HT-29 (cell line): ENCODE measurements around the gene CTF1. TPM values are rescaled to one million over a fixed set of nuclear protein-coding genes. Genes with fewer than 3 reads are reported as not detected.
"Not testable (repeated sequence)": the region's sequence is repeated elsewhere in the genome, so short reads cannot be mapped to it uniquely, and the experiment has no call there.

Source experiments
- DNase-seq: peaks from one replicate; pipeline ENCODE4 v3.0.0-alpha.2; 2015; ENCODE audit warnings: low spot score
- total RNA-seq: library from RNA; depleted of rRNA; stranded (reverse); fragments of >200 nt; shearing (Covaris generic); gene quantifications from 2 replicates; pipeline ENCODE4 v1.2.3, GENCODE V29; 2014; rRNA removed

The CTF1 gene, protein sequence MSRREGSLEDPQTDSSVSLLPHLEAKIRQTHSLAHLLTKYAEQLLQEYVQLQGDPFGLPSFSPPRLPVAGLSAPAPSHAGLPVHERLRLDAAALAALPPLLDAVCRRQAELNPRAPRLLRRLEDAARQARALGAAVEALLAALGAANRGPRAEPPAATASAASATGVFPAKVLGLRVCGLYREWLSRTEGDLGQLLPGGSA
- total RNA-seq: not detected in 2 replicates

DNA sequence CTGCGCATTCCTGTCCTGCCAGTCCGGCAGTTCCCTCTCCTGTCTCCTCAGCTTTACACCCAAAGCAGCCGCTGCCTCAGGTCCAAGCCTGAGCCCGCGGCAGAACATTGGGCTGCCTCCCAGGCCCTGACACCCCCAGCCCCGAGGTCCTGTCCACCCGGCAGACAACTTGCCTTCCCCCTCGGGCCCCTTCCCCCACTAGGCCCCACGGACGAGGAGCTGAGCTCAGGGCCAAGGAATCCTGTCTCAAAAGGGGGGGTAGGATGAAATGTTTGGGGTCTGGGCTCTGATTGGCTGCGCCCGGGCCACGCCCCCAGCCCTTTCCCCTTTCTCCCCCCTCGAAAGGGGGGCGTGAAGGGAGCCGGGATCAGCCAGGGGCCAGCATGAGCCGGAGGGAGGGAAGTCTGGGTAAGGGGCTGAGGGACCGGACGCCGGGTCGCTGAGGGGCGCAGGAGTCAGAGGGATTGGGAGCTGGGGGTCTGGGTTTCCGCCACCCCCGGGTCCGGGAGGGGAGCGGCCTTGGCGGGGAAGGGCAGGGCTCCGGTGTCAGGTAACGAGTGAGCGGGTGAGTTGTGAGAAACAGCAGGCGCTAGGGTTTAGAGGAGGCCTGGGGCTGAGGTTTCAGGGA, at the start of gene CTF1:
TSS of gene CTF1 (plus strand) at position 354 of the 628 bp plus-strand sequence. CDS start at position 384, 30 bp downstream.
- DNase-seq: no peak

DNA sequence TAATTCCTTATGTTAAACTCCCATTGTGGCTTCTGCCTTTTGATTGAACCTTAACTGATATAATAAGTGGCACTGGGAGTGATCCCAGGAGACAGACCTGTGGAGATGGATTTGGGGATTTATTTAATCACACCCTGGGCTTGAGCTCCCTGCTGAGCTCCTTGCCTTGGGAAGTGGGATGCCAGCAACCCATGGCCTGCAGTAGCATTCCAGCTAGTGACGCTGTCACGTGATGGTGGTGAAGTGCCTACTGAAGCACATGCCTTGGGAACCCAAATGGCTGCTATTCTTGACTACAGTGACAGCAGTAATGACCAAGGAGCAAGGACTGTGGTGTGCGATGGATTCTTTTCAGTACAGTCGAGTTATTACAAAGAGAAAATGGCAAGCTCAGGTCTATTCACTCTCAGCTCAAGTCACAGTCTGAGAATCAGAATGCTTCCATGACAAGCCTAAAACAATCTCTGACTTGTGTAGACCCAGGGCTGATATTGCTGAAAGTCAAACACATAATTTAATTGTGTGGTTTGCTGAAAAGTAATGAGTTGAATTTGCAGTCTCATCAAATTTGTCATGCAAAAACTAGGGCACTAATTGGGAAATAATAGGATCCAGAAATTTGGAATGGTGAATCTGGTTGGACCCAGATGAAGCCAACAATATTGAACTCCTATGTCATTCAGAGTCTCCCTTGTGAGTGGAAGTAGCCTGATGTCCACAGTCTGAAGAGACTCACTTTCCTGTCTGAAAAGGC, 49.6 kb upstream of the CTF1 start:
- no peak for DNase-seq

DNA sequence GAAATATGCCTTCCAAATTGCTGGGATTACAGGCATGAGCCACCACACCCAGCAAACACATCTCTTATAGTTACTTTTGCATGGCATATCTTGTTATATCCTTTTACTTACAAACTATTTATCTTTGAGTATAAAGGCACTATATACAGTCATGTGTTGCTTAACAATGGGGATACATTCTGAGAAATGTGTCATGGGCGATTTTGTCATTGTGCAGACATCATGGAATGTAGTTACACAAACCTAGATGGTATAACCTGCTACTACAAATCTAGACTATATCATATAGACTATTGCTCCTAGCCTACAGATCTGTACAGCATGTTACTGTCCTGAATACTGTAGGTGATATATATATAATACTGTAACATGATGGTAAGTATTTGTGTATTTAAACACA, 46.2 kb upstream of the CTF1 start:
- DNase-seq: no peak

- no peak for DNase-seq
These were observed 42.7 kb upstream of the CTF1 start for GRCh38 chr16:30853758-30854157.

GRCh38 chr16:30858111-30858495, 38.3 kb upstream of the CTF1 start:
- DNase-seq: no peak

GRCh38 chr16:30858829-30859423, 37.5 kb upstream of the CTF1 start:
- DNase-seq: peak; percentile 3

- DNase-seq: not testable (repeated sequence)
These were observed 35.7 kb upstream of the CTF1 start for GRCh38 chr16:30860729-30861128.

DNA sequence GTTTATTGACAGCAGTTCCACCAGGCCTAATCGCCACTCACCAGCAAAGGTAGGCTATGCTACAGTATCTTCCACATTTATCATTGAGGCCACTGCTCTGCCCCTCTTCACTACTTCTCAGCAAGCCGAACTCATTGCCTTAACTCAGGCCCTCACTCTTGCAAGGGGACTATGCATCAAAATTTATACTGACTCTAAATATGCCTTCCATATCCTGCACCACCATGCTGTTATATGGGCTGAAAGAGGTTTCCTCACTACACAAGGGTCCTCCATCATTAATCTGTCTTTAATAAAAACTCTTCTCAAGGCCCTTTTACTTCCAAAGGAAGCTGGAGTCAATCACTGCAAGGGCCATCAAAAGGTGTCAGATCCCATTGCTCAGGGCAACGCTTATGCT, 33.2 kb upstream of the CTF1 start:
- DNase-seq: not testable (repeated sequence)

- DNase-seq: no peak
These were observed 30.4 kb upstream of the CTF1 start for GRCh38 chr16:30866031-30866430.

DNA sequence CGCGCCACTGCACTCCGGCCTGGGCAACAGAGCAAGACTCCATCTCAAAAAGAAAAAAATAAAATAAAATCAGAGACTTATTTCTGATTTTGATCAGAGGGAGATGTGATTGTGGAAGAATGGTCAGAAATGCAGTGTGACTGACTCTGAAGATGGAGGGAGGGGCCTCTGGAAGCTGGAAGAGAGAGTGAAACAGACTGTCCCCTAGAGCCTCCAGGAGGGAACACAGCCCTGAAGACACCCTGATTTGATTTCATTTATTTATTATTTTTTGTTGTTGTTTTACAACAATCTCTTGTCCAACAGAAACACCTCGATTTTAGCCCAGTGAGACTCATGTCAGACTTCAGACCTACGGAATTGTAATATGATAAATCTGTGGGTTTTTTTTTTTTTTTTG, 28.7 kb upstream of the CTF1 start:
- peak; percentile 23 for DNase-seq

DNA sequence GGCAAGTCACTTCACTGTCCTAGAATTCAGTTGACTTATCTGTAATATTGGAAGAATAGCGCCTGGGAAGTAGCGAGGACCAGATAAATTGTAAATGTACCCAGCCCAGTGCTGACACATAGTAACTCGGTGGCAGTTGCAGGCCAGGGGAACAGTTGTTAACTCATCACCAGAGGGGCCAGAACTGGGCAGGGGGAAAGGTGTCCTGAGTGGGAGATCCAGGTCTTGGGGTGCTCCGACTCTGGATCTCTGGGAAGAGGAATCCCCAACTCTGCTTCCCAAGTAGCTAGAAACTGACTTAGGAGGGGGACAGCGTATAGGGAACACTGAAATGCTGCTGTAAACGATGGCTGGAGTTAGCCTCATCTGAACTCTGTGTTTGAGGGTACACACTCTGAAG, 25.5 kb upstream of the CTF1 start:
- DNase-seq: no peak

DNA sequence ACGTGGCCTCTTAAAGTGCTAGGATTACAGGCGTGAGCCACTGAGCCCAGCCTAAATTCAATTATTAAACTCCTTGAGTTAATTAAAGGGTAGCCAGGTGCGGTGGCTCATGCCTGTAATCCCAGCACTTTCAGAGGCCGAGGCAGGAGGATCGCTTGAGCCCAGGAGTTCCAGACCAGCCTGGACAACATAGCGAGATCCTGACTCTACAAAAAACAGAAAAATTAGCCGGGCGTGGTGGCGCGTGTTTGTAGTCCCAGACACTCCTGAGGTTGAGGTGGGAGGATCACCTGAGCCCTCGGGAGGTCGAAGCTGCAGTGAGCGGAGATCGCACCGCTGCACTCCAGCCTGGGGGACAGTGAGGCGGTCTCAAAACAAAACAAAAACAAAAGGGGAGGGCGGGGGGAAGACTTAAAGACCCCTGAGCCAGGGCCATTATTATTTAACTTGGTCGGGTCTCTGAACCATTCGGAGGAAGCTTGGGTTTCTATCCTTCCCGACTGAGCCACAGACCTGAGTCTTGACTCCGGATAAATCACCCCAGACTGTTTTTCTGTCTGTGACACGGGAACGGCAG, 22.1 kb upstream of the CTF1 start:
- no peak for DNase-seq

DNA sequence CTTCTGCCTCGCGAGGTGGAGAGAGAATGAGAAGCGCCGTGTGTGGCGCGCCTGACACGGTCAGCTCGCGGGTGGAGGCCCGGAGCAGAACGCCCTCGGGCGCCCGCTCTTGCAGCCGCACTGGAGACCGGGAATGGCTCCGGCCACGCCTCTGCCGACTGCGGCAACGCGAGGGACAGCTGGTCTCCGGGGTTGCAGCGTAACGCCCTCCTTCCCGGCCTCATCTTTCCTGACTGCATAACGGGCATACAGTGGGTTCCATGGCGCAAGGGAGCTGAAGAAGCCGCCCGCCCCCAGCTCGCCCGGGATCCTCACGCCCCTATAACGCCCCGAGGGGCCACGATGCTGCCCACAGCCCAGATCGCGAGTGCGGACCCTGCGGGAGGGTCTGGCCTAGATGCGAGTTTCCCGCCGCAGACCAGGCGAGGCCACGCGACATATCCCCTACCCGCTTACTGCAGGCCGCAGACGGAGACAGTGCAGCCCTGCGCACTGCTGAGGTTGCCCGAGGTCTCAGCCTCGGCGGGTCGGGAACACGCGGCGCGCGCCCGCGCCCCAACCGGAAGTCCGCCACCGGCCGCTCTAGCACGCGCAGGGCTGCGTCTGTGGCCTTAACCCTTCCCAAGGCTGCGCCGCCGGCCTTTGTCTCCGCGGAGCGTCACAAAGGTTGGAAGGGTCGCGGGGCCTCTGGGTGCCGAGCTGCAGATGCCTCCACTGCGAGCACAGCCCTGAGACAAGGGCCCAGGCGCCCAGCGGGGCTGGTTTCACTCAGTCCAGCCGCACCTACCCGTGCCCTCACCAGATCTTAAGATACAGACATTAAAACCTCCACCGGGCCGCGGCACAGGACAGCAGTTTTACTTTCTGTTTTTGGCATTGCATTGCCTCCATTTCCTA, 21.3 kb upstream of the CTF1 start:
- DNase-seq: peak; percentile 93

GRCh38 chr16:30875871-30876801, 20.3 kb upstream of the CTF1 start:
- peak; percentile 16 for DNase-seq

- no peak for DNase-seq
These were observed 19.5 kb upstream of the CTF1 start for GRCh38 chr16:30876867-30877266.

DNA sequence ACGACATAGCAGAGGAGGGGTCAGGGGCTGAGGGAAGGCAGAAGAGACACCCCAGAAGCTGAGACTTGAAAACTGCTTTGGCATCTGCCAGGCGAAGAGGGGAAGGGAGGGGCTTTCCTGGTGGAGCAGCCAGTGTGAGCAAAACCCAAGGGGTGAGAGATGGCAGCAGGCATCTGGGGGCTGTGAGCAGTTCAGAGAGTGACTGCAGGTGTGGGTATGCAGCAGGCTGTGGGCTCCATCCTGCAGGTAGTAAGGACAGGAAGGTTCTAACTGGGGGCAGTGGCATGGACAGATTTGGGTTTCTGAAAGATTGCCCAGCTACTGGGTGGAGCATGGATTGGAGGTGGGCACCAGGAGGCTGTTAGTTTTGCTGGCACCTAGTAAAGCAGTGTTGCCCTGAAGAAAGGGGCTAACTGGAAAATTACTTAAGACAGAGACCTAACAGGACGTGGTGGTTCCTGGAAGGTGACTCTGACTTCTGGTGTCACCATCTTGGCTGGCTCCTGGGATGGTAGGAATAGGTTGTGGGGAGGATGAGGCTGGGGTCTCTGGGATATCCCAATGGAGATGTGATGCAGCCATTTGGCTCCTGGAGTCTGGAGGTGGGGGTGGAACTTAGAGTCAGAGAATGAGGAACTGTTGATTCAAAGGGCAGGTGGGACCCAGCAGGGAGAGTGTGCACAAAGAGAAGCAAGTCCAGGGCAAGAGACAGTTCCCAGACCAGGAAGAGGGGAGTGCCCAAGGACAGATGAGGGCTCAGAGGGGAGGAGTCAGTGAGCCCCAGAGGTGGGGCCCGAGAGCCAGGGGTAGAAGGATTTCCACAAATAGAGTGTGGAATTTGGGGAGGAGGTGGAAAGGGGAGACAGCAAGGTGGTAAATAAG, 13.7 kb upstream of the CTF1 start:
- DNase-seq: no peak

DNA sequence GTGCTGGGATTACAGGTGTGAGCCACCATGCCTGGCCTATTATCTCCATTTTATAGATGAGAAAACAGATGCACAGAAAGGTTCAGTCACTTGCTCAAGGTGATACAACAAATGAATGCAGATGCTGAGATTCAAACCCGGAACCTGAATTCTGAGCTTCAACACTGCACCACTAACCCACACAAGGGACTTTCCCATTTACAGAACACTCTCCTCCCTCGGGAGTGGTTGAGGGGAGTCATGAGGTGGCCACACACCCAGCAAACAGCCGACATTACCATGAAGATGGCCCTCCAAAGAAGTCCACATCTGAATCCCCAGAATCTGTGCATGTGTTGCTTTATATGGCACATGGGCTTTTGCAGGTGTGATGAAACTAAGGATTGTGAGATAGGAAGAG, 11.7 kb upstream of the CTF1 start:
- no peak for DNase-seq

DNA sequence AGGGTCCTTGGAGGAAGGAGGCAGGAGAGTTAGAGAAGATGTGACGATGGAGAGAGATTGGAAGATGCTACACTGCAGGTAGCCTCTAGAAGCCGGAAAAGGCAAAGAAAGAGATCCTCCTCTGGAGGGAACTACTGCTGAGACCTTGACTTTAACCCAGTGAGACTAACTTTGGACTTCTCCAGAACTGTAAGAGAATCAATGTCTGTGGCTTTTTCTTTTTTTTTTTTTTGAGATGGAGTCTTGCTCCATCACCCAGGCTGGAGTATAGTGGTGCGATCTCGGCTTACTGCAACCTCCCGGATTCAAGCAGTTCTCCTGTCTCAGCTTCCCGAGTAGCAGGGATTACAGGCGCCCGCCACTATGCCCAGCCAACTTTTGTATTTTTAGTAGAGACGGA, 11.2 kb upstream of the CTF1 start:
- no peak for DNase-seq

- DNase-seq: no peak
These were observed 10.3 kb upstream of the CTF1 start for GRCh38 chr16:30886145-30886544.
